ENCODE results near the gene CDH23. TPM values are rescaled to one million over a fixed set of nuclear protein-coding genes. Genes with fewer than 3 reads are reported as not detected.

The CDH23 gene
- total RNA-seq, 1 experiment from 2014 or later: 2.1 TPM

DNA sequence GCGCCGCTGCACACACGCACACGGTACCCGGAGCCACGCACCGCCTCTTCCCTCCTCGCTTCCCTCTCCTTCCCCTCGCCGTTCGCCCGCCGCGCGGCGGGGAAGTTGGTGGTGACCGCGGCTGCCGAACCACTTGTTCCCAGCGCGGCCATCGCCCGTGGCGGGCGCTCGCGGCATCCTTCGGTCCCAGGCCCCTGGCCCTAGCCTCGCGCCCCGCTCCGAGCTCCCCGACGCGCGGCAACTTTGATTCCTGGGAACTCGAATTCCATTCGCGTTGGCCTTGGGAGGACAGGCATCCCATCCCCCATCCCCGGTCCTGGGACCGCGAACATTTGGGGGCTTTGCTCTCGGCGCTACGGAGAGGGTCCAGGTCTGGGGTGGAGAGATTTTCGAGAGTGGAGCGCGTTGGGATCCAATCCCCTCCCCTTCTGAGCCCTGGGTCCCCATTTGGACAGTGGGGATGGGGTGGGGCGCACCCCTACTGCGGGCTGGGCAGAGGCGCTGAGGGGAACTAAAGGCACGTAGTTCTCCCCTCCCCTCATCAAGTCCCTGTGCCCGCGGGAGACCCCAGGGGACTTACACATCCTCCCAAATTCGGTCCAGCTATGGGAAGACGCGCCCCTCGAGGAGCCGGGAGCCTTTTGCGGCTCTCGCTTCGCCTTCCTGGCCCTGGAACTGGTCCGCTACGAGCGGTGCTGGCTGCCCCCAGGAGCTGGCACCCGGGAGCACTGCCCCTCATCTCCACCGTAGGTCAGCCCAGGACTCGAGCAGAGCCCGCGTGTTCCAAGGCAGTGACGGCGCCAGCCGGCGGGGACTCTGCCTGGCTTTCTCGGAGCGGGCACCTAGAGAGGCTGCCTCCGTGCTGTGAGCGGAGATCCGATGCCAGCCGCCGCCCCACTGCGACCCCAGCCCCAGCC is 834 bp downstream of the CDH23 start:
- H4K20me1 ChIP-seq (ENCODE audit: insufficient read depth, low read depth, low read length): no peaks in the 10 kb centered on the region
- H3K27me3 ChIP-seq (ENCODE audit: low read length): no peaks in the 10 kb centered on the region
- no peak for DNase-seq
- no peak overlapping the region for H2AFZ ChIP-seq (ENCODE audit: low read length)
- no peak overlapping the region for H3K9ac ChIP-seq (ENCODE audit: low read length)
- no peaks in the 10 kb centered on the region for H3K9me3 ChIP-seq (ENCODE audit: low read length)
- no peak overlapping the region for H3K4me3 ChIP-seq (ENCODE audit: low read length)
- no peaks in the 10 kb centered on the region for H3K79me2 ChIP-seq (ENCODE audit: low read length)
- no peaks in the 10 kb centered on the region for H3K9me2 ChIP-seq (replicated peaks; ENCODE audit: insufficient read depth, low read length)
- H3K4me1 ChIP-seq (ENCODE audit: low read length): no peaks in the 10 kb centered on the region
- no peak overlapping the region for H3K27ac ChIP-seq (ENCODE audit: low read length)
- H3K36me3 ChIP-seq (ENCODE audit: insufficient read depth, low read length): no peaks in the 10 kb centered on the region
- no peak overlapping the region for H3K4me2 ChIP-seq (ENCODE audit: low read depth, low read length, poor library complexity, severe bottlenecking)

DNA sequence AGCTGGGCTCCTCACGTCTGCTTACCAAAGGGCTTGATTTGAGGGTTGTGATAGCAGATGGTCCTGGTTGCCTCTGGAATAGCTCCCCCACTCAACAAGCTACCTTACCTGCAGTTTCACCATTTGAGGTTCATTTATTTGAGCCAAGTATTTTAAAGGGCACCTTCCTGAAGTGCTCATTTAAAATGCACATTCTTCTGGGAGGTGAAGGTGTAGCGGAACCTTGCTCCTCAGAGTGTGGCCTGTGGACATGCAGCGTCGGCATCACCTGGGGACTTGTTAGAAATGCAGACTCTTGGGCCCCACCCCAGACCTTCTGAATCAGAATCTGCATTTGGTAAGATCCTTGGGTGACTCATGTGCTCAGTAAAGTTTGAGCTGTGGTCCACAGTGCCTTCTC is 2.3 kb downstream of the CDH23 start:
- no peak overlapping the region for H3K27ac ChIP-seq (ENCODE audit: low read length)

DNA sequence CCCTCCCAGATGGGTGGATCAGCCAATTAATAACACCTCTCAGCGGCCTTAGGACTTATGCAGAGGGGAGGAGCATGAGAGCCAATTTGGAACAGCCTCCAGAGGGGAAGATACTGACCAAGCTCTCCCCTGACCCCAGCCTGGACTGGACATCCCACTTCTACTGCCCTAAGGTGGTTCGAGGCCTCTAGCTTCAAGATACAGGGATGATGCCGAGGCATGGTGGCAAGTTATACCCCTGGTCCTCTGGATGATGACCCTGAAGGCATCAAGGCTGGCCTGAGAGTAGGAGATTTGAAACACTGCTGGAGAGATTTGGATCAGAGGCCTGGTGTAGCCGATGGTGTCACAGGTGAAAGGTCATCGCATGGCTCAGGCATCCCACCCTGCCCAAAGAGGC is 3.2 kb downstream of the CDH23 start:
- Histone ChIP-seq H3K9ac (ENCODE audit: low read length) (no peak overlapping the region), H3K79me2 (ENCODE audit: low read length) (no peaks in the 10 kb centered on the region), H3K9me3 (ENCODE audit: low read length) (no peaks in the 10 kb centered on the region), H3K36me3 (ENCODE audit: insufficient read depth, low read length) (no peaks in the 10 kb centered on the region), H3K4me1 (ENCODE audit: low read length) (no peaks in the 10 kb centered on the region), H3K27me3 (ENCODE audit: low read length) (no peaks in the 10 kb centered on the region), H3K4me2 (ENCODE audit: low read depth, low read length, poor library complexity, severe bottlenecking) (no peak overlapping the region), H2AFZ (ENCODE audit: low read length) (no peak overlapping the region), H3K9me2 (replicated peaks; ENCODE audit: insufficient read depth, low read length) (no peaks in the 10 kb centered on the region), H3K27ac (ENCODE audit: low read length) (no peak overlapping the region), H4K20me1 (ENCODE audit: insufficient read depth, low read depth, low read length) (no peaks in the 10 kb centered on the region), H3K4me3 (ENCODE audit: low read length) (no peak overlapping the region)
- DNase-seq: no peak

More for the DNA sequence above, 2.3 kb downstream of the CDH23 start:
- Histone ChIP-seq H3K9me2 (replicated peaks; ENCODE audit: insufficient read depth, low read length) (no peaks in the 10 kb centered on the region), H3K36me3 (ENCODE audit: insufficient read depth, low read length) (no peaks in the 10 kb centered on the region), H3K4me3 (ENCODE audit: low read length) (no peak overlapping the region), H3K4me1 (ENCODE audit: low read length) (no peaks in the 10 kb centered on the region), H2AFZ (ENCODE audit: low read length) (no peak overlapping the region), H3K4me2 (ENCODE audit: low read depth, low read length, poor library complexity, severe bottlenecking) (no peak overlapping the region), H3K9ac (ENCODE audit: low read length) (no peak overlapping the region), H3K9me3 (ENCODE audit: low read length) (no peaks in the 10 kb centered on the region), H4K20me1 (ENCODE audit: insufficient read depth, low read depth, low read length) (no peaks in the 10 kb centered on the region), H3K79me2 (ENCODE audit: low read length) (no peaks in the 10 kb centered on the region), H3K27me3 (ENCODE audit: low read length) (no peaks in the 10 kb centered on the region)
- DNase-seq: no peak

DNA sequence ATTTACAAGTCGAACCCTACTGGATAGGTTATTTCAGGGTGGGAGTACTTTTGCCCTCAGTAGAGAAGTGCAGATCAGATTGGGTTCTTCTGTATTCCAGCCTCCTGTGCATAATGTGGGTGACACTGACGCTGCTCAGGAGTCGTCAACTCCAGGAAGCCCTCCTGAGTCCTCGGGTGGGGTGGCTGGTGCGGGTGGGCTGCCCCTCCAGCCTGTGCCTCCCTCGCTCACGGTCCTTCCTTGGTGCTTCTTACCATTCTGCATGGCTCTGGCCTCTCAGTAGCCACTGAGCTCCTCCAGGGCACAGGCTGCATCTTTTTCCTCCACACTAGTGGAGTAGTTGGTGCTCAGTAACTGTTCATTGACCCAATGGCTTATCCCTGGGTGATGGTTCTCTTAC is 4.3 kb downstream of the CDH23 start:
- no peaks in the 10 kb centered on the region for H3K79me2 ChIP-seq (ENCODE audit: low read length)
- no peaks in the 10 kb centered on the region for H4K20me1 ChIP-seq (ENCODE audit: insufficient read depth, low read depth, low read length)
- no peaks in the 10 kb centered on the region for H3K27me3 ChIP-seq (ENCODE audit: low read length)

GRCh38 chr10:71402005-71402404 is 5.3 kb downstream of the CDH23 start:
- no peaks in the 10 kb centered on the region for H4K20me1 ChIP-seq (ENCODE audit: insufficient read depth, low read depth, low read length)
- H3K9ac ChIP-seq (ENCODE audit: low read length): no peak overlapping the region
- no peaks in the 10 kb centered on the region for H3K9me3 ChIP-seq (ENCODE audit: low read length)
- no peak for DNase-seq
- H3K36me3 ChIP-seq (ENCODE audit: insufficient read depth, low read length): no peaks in the 10 kb centered on the region
- H3K27ac ChIP-seq (ENCODE audit: low read length): no peak overlapping the region
- no peak overlapping the region for H2AFZ ChIP-seq (ENCODE audit: low read length)
- H3K4me3 ChIP-seq (ENCODE audit: low read length): no peak overlapping the region
- H3K4me1 ChIP-seq (ENCODE audit: low read length): no peaks in the 10 kb centered on the region
- H3K4me2 ChIP-seq (ENCODE audit: low read depth, low read length, poor library complexity, severe bottlenecking): no peak overlapping the region
- H3K9me2 ChIP-seq (replicated peaks; ENCODE audit: insufficient read depth, low read length): no peaks in the 10 kb centered on the region
- no peaks in the 10 kb centered on the region for H3K27me3 ChIP-seq (ENCODE audit: low read length)
- no peaks in the 10 kb centered on the region for H3K79me2 ChIP-seq (ENCODE audit: low read length)

More for the DNA sequence above, 4.3 kb downstream of the CDH23 start:
- H3K9ac ChIP-seq (ENCODE audit: low read length): no peak overlapping the region
- no peak for DNase-seq
- H2AFZ ChIP-seq (ENCODE audit: low read length): no peak overlapping the region
- H3K9me3 ChIP-seq (ENCODE audit: low read length): no peaks in the 10 kb centered on the region
- no peaks in the 10 kb centered on the region for H3K4me1 ChIP-seq (ENCODE audit: low read length)
- H3K36me3 ChIP-seq (ENCODE audit: insufficient read depth, low read length): no peaks in the 10 kb centered on the region
- no peak overlapping the region for H3K4me2 ChIP-seq (ENCODE audit: low read depth, low read length, poor library complexity, severe bottlenecking)
- H3K4me3 ChIP-seq (ENCODE audit: low read length): no peak overlapping the region
- H3K9me2 ChIP-seq (replicated peaks; ENCODE audit: insufficient read depth, low read length): no peaks in the 10 kb centered on the region
- H3K27ac ChIP-seq (ENCODE audit: low read length): no peak overlapping the region

DNA sequence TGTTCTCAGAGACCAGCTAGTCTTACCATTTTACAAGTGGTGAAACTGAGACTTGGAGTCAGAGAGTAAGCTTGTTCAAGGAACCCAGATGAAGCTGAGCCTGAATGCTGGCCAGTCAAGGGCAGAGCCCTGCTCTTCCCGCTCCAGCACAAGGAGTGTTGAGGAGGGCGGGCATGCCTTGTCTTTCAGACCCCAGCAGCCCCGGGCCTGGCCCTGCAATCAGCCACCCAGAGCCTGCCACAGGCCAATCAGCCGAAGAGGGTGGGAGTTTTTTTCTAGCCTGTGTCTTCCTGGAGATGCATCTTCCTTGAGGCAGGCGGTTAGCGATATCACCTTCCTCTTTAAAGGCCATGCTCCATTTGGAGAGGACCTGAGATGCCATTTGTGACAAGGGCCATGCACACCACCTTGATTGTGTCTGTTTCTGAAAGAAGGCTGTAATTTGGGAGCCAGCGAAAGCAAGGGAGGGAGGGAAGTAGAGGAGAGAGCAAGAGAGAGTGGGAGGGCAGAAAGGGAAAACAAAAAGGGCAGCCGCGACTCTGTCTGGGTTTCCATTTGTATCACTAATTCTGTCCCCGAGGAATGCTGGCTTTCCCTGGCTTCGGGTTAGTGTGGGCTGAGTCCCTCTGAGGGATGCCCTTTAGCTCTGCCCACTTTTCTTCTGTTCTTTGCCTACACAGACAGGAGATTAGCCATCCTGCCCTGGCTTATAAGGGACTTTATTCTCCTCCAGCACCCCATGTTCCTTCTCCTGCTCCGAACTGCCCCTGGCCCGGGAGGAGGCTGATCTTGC is 8.0 kb downstream of the CDH23 start:
- no peaks in the 10 kb centered on the region for H3K4me1 ChIP-seq (ENCODE audit: low read length)
- DNase-seq: no peak
- no peak overlapping the region for H3K27ac ChIP-seq (ENCODE audit: low read length)
- H3K36me3 ChIP-seq (ENCODE audit: insufficient read depth, low read length): no peaks in the 10 kb centered on the region
- H3K27me3 ChIP-seq (ENCODE audit: low read length): no peaks in the 10 kb centered on the region
- H3K9me2 ChIP-seq (replicated peaks; ENCODE audit: insufficient read depth, low read length): no peaks in the 10 kb centered on the region
- H3K4me3 ChIP-seq (ENCODE audit: low read length): no peak overlapping the region
- no peak overlapping the region for H3K4me2 ChIP-seq (ENCODE audit: low read depth, low read length, poor library complexity, severe bottlenecking)
- no peaks in the 10 kb centered on the region for H3K9me3 ChIP-seq (ENCODE audit: low read length)
- H3K9ac ChIP-seq (ENCODE audit: low read length): no peak overlapping the region
- H2AFZ ChIP-seq (ENCODE audit: low read length): no peak overlapping the region
- H3K79me2 ChIP-seq (ENCODE audit: low read length): no peaks in the 10 kb centered on the region
- no peaks in the 10 kb centered on the region for H4K20me1 ChIP-seq (ENCODE audit: insufficient read depth, low read depth, low read length)

GRCh38 chr10:71406878-71407277 is 10.2 kb downstream of the CDH23 start:
- no peaks in the 10 kb centered on the region for H3K36me3 ChIP-seq (ENCODE audit: insufficient read depth, low read length)
- no peak overlapping the region for H3K27ac ChIP-seq (ENCODE audit: low read length)
- DNase-seq: no peak
- no peaks in the 10 kb centered on the region for H3K9me2 ChIP-seq (replicated peaks; ENCODE audit: insufficient read depth, low read length)
- H3K4me3 ChIP-seq (ENCODE audit: low read length): no peak overlapping the region
- no peaks in the 10 kb centered on the region for H4K20me1 ChIP-seq (ENCODE audit: insufficient read depth, low read depth, low read length)
- no peak overlapping the region for H3K9ac ChIP-seq (ENCODE audit: low read length)
- no peak overlapping the region for H2AFZ ChIP-seq (ENCODE audit: low read length)
- H3K79me2 ChIP-seq (ENCODE audit: low read length): no peaks in the 10 kb centered on the region
- 0 out of 2 replicates have a peak, but pooled peaks cover 2% of the 10 kb centered on the region for H3K27me3 ChIP-seq (ENCODE audit: low read length)
- no peaks in the 10 kb centered on the region for H3K4me1 ChIP-seq (ENCODE audit: low read length)
- no peak overlapping the region for H3K4me2 ChIP-seq (ENCODE audit: low read depth, low read length, poor library complexity, severe bottlenecking)
- no peaks in the 10 kb centered on the region; the same call in 1 of the 2 replicates for H3K9me3 ChIP-seq (ENCODE audit: low read length)

Measured in Karpas-422 (cell line).